IMR-90 (cell line): Measurements from ENCODE around the gene ARFGEF3. TPM values are rescaled to one million over a fixed set of nuclear protein-coding genes. Genes with fewer than 3 reads are reported as not detected.

ENCODE experiments used
- ATAC-seq: fragments of 200-7000 bp; cut with Tn5 transposase; 2 replicates; pipeline ENCODE4 v1.9.1; 2020; ENCODE audit warnings: low read depth, mild to moderate bottlenecking, moderate library complexity
- BruUV-seq: library from RNA; stranded (reverse); fragments of 400-500 nt; replicated peaks from 2 replicates; lab custom pipeline; 2021; lab: Mats Ljungman, UMichigan
- CTCF ChIA-PET: fragments of 300-600 bp; formaldehyde crosslinking; extraction: SDS; loops from one replicate; lab custom pipeline; 2021; ENCODE audit warnings: antibody characterized with exemption; lab: Yijun Ruan, JAX
- POLR2A ChIA-PET: fragments of 300-600 bp; sonication (Branson Sonifier 250); formaldehyde crosslinking; loops from one replicate; lab custom pipeline; 2022; ENCODE audit warnings: antibody characterized with exemption; ENCODE audit not compliant: unreplicated experiment; lab: Charles Lee
- DNase-seq: peaks from one replicate; pipeline ENCODE4 v3.0.0; 2013
- H2AFZ ChIP-seq: replicated peaks from 2 replicates; pipeline ENCODE3; 2013; ENCODE audit warnings: low read length, mild to moderate bottlenecking; ENCODE audit not compliant: poor library complexity
- H2AK5ac ChIP-seq: 2 replicates; pipeline ENCODE4 v1.6.1; 2013; ENCODE audit warnings: low read depth, low read length, inconsistent platforms
- H2AK9ac ChIP-seq: replicated peaks from 2 replicates; pipeline ENCODE3; 2013; ENCODE audit warnings: mild to moderate bottlenecking, low read depth, low read length, moderate library complexity; ENCODE audit not compliant: poor library complexity
- H2BK120ac ChIP-seq: 2 replicates; pipeline ENCODE4 v1.6.1; 2013; ENCODE audit warnings: low read depth, low read length, inconsistent platforms
- H2BK15ac ChIP-seq: 3 replicates; pipeline ENCODE4 v1.6.1; 2013; ENCODE audit warnings: low read depth, low read length, inconsistent platforms
- H2BK20ac ChIP-seq: 2 replicates; pipeline ENCODE4 v1.6.1; 2013; ENCODE audit warnings: low read depth, mild to moderate bottlenecking, inconsistent platforms, low read length, moderate library complexity
- H2BK5ac ChIP-seq: 2 replicates; pipeline ENCODE4 v1.6.1; 2013; ENCODE audit warnings: mild to moderate bottlenecking, low read depth, low read length, inconsistent platforms; ENCODE audit not compliant: poor library complexity, severe bottlenecking
- H3K14ac ChIP-seq: replicated peaks from 2 replicates; pipeline ENCODE4 v1.6.1; 2013; ENCODE audit warnings: low read depth, low read length, inconsistent platforms
- H3K18ac ChIP-seq: 2 replicates; pipeline ENCODE4 v1.6.1; 2013; ENCODE audit warnings: low read depth, low read length, control low read depth
- H3K23ac ChIP-seq: 2 replicates; pipeline ENCODE4 v1.6.1; 2013; ENCODE audit warnings: low read depth, low read length, inconsistent platforms
- H3K27ac ChIP-seq: 2 replicates; pipeline ENCODE4 v1.5.1; 2013; ENCODE audit warnings: mild to moderate bottlenecking, control low read depth, low read length; ENCODE audit not compliant: insufficient read depth
- H3K27me3 ChIP-seq: 2 replicates; pipeline ENCODE4 v1.6.1; 2013; ENCODE audit warnings: low read length; ENCODE audit not compliant: control insufficient read depth, insufficient read depth
- H3K36me3 ChIP-seq: 2 replicates; pipeline ENCODE4 v1.6.1; 2013; ENCODE audit warnings: low read length, mixed read lengths; ENCODE audit not compliant: control insufficient read depth, insufficient read depth
- H3K4ac ChIP-seq: 2 replicates; pipeline ENCODE4 v1.6.1; 2013; ENCODE audit warnings: low read depth, low read length, inconsistent platforms
- H3K4me1 ChIP-seq: 2 replicates; pipeline ENCODE4 v1.6.1; 2013; ENCODE audit warnings: low read length, mixed read lengths; ENCODE audit not compliant: control insufficient read depth, insufficient read depth
- H3K4me2 ChIP-seq: 2 replicates; pipeline ENCODE4 v1.6.1; 2013; ENCODE audit warnings: low read depth, mild to moderate bottlenecking, control low read depth, low read length, moderate library complexity
- H3K4me3 ChIP-seq: 2 replicates; pipeline ENCODE4 v1.5.1; 2013; ENCODE audit warnings: low read depth, mild to moderate bottlenecking, control low read depth, low read length, moderate library complexity; ENCODE audit not compliant: insufficient read depth
- H3K56ac ChIP-seq: 2 replicates; pipeline ENCODE4 v1.6.1; 2013; ENCODE audit warnings: low read length, inconsistent platforms; ENCODE audit not compliant: insufficient read depth; ENCODE audit errors: extremely low read depth
- H3K79me1 ChIP-seq, 2 experiments: 2 replicates each; pipeline ENCODE4 v1.6.1; 2013; ENCODE audit warnings: low read length in 2 of 2, inconsistent platforms in 1 of 2, low read depth in 1 of 2
- H3K9ac ChIP-seq: 2 replicates; pipeline ENCODE4 v1.6.1; 2013; ENCODE audit warnings: low read depth, low read length, control low read depth
- H3K9me1 ChIP-seq: 2 replicates; pipeline ENCODE4 v1.6.1; 2013; ENCODE audit warnings: low read length, inconsistent platforms; ENCODE audit not compliant: insufficient read depth
- H3K9me3 ChIP-seq: 2 replicates; pipeline ENCODE4 v1.6.1; 2013; ENCODE audit warnings: low read length; ENCODE audit not compliant: control insufficient read depth, insufficient read depth
- H4K20me1 ChIP-seq: 2 replicates; pipeline ENCODE4 v1.6.1; 2013; ENCODE audit warnings: low read length, inconsistent platforms; ENCODE audit not compliant: insufficient read depth
- H4K5ac ChIP-seq: 2 replicates; pipeline ENCODE4 v1.6.1; 2013; ENCODE audit warnings: mild to moderate bottlenecking, low read depth, low read length, control low read depth
- H4K8ac ChIP-seq, 2 experiments: 2 replicates each; pipeline ENCODE4 v1.6.1; 2013; ENCODE audit warnings: low read depth in 2 of 2, low read length in 2 of 2, control low read depth in 1 of 2, inconsistent platforms in 1 of 2
- H4K91ac ChIP-seq: 2 replicates; pipeline ENCODE4 v1.6.1; 2013; ENCODE audit warnings: low read depth, low read length, inconsistent platforms; ENCODE audit not compliant: insufficient read depth
- BHLHE40 ChIP-seq: fragments of 150-350 bp; IDR thresholded peaks from 2 replicates; pipeline ENCODE4 v1.6.1; 2016; ENCODE audit warnings: mild to moderate bottlenecking, low read depth, low read length
- CHD1 ChIP-seq: IDR thresholded peaks from 2 replicates; pipeline ENCODE4 v1.6.1; 2012; ENCODE audit warnings: low read depth, low read length, improper control_type of control experiment
- MAZ ChIP-seq: IDR thresholded peaks from 2 replicates; pipeline ENCODE4 v1.6.1; 2012; ENCODE audit warnings: low read depth, mild to moderate bottlenecking, low read length, improper control_type of control experiment, moderate library complexity, borderline replicate concordance
- RAD21 ChIP-seq: IDR thresholded peaks from 2 replicates; pipeline ENCODE4 v1.6.1; 2012; ENCODE audit warnings: low read length, improper control_type of control experiment
- SMC3 ChIP-seq: fragments of 150-350 bp; IDR thresholded peaks from 2 replicates; pipeline ENCODE4 v1.6.1; 2016; ENCODE audit warnings: low read depth, mild to moderate bottlenecking, antibody characterized with exemption, low read length, moderate library complexity
- WGBS, 2 experiments: methylation state at CpG; one replicate each; pipeline versions ENCODE4 v1.1.5 to v1.1.7; 2013; ENCODE audit warnings: missing lambda C conversion rate in 2 of 2; ENCODE audit not compliant: insufficient read length in 1 of 2; ENCODE audit errors: extremely low coverage in 2 of 2; 5-methylcytosine and 5-hydroxymethylcytosine counted together
- dilution Hi-C: fragments of 300-500 bp; cut with HindIII; formaldehyde crosslinking; loops from one replicate; pipeline ENCODE4 v1.14.3; 2018; ENCODE audit warnings: low sequenced_read_pairs; ENCODE audit not compliant: unreplicated experiment
- in situ Hi-C: fragments of 300-500 bp; cut with MboI; formaldehyde crosslinking; loops from 3 replicates; pipeline ENCODE4 v1.14.3; 2019; ENCODE audit warnings: low sequenced_read_pairs, inconsistent platforms, mixed read lengths
- intact Hi-C: fragments of 100-400 bp; cut with micrococcal nuclease; formaldehyde crosslinking; loops from 2 replicates; pipeline ENCODE4 v1.10.0; 2022
- polyA plus RNA-seq, 3 experiments: library from polyadenylated mRNA; depleted of rRNA; stranded (reverse); fragments of >200 nt; gene quantifications; 2 replicates each; pipeline ENCODE4 v1.2.3, GENCODE V29; 2012; ENCODE audit warnings: low replicate concordance in 1 of 3
- total RNA-seq: library from RNA; depleted of rRNA; stranded (reverse); fragments of >200 nt; gene quantifications from 2 replicates; pipeline ENCODE4 v1.2.3, GENCODE V29; 2012
- TF ChIP-seq, protein P1 (sequence below): fragments of 150-350 bp; IDR thresholded peaks from 2 replicates; pipeline ENCODE4 v1.6.1; 2016; ENCODE audit warnings: low read depth, mild to moderate bottlenecking, low read length, moderate library complexity, borderline replicate concordance

ARFGEF3 gene
- total and polyA plus RNA-seq, 2 of the 4 experiments (the other 2 are of a cell fraction), result under 0.01 to 0.02 TPM

DNA sequence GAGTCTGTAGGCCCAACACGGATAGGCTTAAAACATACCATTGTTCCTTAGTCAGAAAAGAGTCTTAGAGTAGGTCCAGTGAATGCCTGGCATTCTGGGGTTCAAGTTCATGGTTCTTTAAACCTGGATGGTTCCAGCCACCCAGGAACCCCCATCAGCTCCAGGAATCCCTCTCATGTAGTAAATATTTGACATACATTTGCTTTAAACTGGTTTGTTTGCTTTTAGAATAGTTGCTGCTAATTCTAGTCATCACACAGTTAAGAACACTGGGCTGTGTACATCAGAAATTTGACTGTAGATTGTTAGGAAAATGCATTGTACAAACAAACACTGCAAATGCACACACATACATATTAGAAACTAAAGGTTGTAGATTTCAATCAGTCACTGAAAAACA lies 87.1 kb downstream of the ARFGEF3 start:
- peaks cover 8% of the 10 kb centered on the region for H3K27me3 ChIP-seq
- BruUV-seq, result no TSS peak
- H2AK5ac ChIP-seq, result no peak overlapping the region
- H3K4me2 ChIP-seq, result no peak overlapping the region
- no peaks in the 10 kb centered on the region for H4K20me1 ChIP-seq
- H3K9me3 ChIP-seq, result no peaks in the 10 kb centered on the region
- H3K27ac ChIP-seq, result no peak overlapping the region
- no peak overlapping the region for H3K14ac ChIP-seq
- no peak overlapping the region for H2BK120ac ChIP-seq
- H3K56ac ChIP-seq, result no peak overlapping the region
- no peak overlapping the region for H2BK5ac ChIP-seq
- no peak overlapping the region for H2BK20ac ChIP-seq
- H3K9me1 ChIP-seq, result no peaks in the 10 kb centered on the region
- H2AFZ ChIP-seq, result no peak overlapping the region
- TF ChIP-seq RAD21, result no peak
- TF ChIP-seq MAZ, result no peak
- TF ChIP-seq, protein P1, sequence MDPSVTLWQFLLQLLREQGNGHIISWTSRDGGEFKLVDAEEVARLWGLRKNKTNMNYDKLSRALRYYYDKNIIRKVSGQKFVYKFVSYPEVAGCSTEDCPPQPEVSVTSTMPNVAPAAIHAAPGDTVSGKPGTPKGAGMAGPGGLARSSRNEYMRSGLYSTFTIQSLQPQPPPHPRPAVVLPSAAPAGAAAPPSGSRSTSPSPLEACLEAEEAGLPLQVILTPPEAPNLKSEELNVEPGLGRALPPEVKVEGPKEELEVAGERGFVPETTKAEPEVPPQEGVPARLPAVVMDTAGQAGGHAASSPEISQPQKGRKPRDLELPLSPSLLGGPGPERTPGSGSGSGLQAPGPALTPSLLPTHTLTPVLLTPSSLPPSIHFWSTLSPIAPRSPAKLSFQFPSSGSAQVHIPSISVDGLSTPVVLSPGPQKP, result no peak
- TF ChIP-seq SMC3, result no peak
- TF ChIP-seq CHD1, result no peak
- TF ChIP-seq BHLHE40, result no peak
- no peak overlapping the region for H3K23ac ChIP-seq
- DNase-seq (no peak), ATAC-seq (no peak)
- dilution Hi-C loops (no loop called here), intact Hi-C loops (no loop called here), in situ Hi-C loops (no loop called here)
- no peak overlapping the region for H4K8ac ChIP-seq
- no peaks in the 10 kb centered on the region for H3K36me3 ChIP-seq
- no peak overlapping the region for H2BK15ac ChIP-seq
- H3K4me3 ChIP-seq, result no peak overlapping the region
- CTCF ChIA-PET, result no interaction called here
- no peak overlapping the region for H4K5ac ChIP-seq
- no peak overlapping the region for H4K91ac ChIP-seq
- WGBS, 2 experiments, result no CpG with 5 or more reads among the region's 1 CpG
- no peak overlapping the region for H3K9ac ChIP-seq
- no peak overlapping the region for H3K4ac ChIP-seq
- POLR2A ChIA-PET, result no interaction called here
- no peaks in the 10 kb centered on the region for H3K4me1 ChIP-seq
- H2AK9ac ChIP-seq, result no peak overlapping the region
- H3K18ac ChIP-seq, result no peak overlapping the region
- no peaks in the 10 kb centered on the region for H3K79me1 ChIP-seq
